Measurements from ENCODE around the gene BAK1. TPM values are rescaled to one million over a fixed set of nuclear protein-coding genes. Genes with fewer than 3 reads are reported as not detected.
A peak's percentile ranks its signal among the peaks of the same experiment; 100 is the strongest.

The BAK1 gene
- total and polyA plus RNA-seq, 12 donors: 12.6 to 37.6 (median 18.7) TPM

DNA sequence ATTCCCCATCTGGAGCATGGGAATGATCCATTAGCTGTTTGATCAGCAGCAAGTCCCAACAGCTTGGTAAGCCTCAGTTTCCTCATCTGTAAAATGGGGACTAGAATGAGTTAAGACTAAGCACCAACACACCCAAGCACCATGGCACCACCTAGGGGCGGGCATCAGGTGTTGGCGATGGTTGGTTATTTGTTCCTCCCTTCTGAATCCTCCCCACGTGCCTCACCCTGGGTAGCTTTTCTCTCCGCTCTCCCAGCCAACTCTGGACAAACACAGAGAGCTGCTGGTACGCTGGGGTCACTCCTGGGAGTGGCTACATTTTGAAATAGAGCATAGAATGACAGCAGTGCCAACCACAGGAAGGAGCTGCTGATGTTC, 27.7 kb upstream of the BAK1 start:
- Histone ChIP-seq H3K27me3 (no peaks in the 10 kb centered on the region), H3K4me1 (peaks cover 11 to 49% (median 30%) of the 10 kb centered on the region in 9 donors), H3K27ac (no peak overlapping the region), H3K36me3 (no peaks in the 10 kb centered on the region), H3K9me3 (peaks cover 0 to 13% (median 0%) of the 10 kb centered on the region in 11 donors), H3K4me3 (no peak overlapping the region)
- DNase-seq (no peak), ATAC-seq (no peak)
- intact Hi-C loops (cut with DNase I): loop anchor here in 1 of 10 donors (2.0 kb wide), 1 partner anchor 17 kb away; no protein-coding TSS in a partner anchor
- WGBS, 2 donors: 83 to 86% methylated on average over 5 of the region's 5 CpGs
- TF ChIP-seq, protein P1, sequence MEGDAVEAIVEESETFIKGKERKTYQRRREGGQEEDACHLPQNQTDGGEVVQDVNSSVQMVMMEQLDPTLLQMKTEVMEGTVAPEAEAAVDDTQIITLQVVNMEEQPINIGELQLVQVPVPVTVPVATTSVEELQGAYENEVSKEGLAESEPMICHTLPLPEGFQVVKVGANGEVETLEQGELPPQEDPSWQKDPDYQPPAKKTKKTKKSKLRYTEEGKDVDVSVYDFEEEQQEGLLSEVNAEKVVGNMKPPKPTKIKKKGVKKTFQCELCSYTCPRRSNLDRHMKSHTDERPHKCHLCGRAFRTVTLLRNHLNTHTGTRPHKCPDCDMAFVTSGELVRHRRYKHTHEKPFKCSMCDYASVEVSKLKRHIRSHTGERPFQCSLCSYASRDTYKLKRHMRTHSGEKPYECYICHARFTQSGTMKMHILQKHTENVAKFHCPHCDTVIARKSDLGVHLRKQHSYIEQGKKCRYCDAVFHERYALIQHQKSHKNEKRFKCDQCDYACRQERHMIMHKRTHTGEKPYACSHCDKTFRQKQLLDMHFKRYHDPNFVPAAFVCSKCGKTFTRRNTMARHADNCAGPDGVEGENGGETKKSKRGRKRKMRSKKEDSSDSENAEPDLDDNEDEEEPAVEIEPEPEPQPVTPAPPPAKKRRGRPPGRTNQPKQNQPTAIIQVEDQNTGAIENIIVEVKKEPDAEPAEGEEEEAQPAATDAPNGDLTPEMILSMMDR (IDR thresholded peaks at IDR 0.05): peak in 4 of 9 donors; percentile 10 to 34 (median 14)

DNA sequence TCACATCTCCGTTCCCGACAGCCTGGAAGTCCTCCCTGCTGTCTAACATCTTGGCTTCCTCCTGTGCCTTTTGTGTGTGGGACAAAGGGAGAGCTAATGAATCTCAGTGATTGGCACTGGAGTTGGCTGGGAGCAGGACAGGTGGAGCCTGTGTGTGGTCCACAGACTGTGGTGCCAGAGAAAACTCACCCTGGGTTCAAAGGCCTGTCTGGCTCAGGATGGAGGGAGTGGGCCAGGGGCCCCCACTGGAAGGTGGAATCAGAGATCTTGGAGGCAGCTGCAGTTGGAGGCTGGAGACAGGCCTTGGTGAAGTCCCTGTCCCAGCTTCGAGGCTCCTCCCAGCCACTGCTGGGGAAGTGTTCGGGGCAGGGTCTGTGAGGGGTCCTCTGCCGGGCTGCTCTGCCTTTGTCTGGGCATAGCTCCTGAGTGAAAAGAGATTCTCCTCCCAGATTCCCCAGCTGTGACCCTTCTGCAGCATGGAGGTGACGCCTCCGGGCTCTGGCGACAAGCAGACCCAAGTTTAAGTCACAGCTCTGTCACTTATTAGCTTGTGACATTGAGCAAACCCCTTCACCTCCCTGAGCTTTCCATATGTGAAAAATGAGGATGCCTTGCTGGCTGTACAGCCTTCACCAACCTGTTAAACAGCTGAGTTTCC, 27.2 kb upstream of the BAK1 start:
- WGBS, 2 donors: 70 to 76% methylated on average over 8 of the region's 8 CpGs
- TF ChIP-seq, protein P1 (IDR thresholded peaks at IDR 0.05): no peak
- Histone ChIP-seq H3K27ac (no peak overlapping the region), H3K4me3 (no peak overlapping the region), H3K27me3 (no peaks in the 10 kb centered on the region), H3K4me1 (peaks cover 11 to 49% (median 30%) of the 10 kb centered on the region in 9 donors), H3K9me3 (peaks cover 0 to 13% (median 0%) of the 10 kb centered on the region in 11 donors), H3K36me3 (no peaks in the 10 kb centered on the region)
- ATAC-seq (no peak), DNase-seq (no peak)
- intact Hi-C loops (cut with DNase I): no loop called here

DNA sequence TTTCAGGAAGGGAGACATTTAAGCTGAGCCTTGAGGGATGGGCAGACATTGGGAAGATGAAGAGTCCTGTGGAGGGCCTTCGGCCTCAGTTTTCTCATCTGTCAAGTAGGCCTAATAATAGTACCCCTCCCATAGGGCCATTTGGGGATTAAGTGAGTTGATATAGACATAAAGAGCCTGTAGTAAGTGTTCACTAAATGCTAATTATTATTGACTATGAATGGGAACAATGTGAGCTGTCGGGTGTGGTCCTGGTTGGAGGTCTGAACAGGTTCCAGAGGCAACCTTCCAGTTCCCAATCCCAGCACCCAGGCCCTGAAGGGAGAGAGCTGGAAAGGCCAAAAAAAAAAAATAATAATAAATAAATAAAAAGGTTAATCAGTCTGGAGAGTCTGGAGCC, 26.6 kb upstream of the BAK1 start:
- ATAC-seq: no peak
- no peaks in the 10 kb centered on the region for H3K36me3 ChIP-seq
- H3K27me3 ChIP-seq: no peaks in the 10 kb centered on the region
- TF ChIP-seq, protein P1 (IDR thresholded peaks at IDR 0.05): no peak
- no peak overlapping the region for H3K4me3 ChIP-seq
- no peak for DNase-seq
- intact Hi-C loops (cut with DNase I): no loop called here
- no peak overlapping the region for H3K27ac ChIP-seq
- H3K4me1 ChIP-seq: peaks cover 11 to 49% (median 30%) of the 10 kb centered on the region in 9 donors
- peaks cover 0 to 13% (median 0%) of the 10 kb centered on the region in 11 donors for H3K9me3 ChIP-seq
- 95 to 96% methylated on average over 2 of the region's 2 CpGs for WGBS, 2 donors

DNA sequence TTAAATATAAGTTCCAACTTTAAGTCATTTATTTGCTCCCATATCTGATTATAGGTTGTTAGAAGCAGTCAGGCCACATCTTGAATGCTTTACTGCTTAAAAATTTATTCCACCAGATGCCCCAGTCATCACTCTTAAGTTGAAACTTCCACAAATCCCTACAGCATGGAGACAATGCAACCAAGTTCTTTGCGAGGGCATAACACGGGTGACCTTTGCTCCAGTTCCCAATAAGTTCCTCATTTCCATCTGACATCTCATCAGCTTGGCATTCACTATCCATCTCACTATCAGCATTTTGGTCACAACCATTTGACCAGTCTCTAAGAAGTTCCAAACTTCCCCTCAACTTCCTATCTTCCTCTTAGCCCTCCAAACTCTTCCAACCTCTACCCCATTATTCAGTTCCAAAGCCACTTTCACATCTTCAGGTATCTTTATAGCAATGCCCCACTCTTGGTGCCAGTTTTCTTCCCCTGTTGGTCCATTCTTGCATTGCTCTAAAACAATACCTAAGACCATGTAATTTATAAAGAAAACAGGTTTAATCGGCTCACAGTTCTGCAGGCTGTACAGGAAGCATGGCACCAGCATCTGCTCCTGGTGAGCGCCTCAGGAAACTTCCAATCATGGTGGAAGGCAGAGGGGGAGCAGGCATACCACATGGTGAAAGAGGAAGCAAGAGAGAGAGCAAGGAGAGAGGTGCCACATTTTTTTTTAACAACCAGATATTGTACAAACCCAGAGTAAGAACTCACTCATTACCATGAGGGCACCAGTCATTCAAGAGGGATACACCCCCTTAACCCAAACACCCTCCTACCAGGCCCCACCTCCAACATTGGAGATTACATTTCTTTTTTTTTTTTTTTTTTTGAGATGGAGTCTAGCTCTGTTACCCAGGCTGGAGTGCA, 25.1 kb upstream of the BAK1 start:
- Histone ChIP-seq H3K4me3 (no peak overlapping the region), H3K27ac (no peak overlapping the region), H3K4me1 (peaks cover 7 to 41% (median 20%) of the 10 kb centered on the region in 9 donors), H3K9me3 (peaks cover 0 to 13% (median 0%) of the 10 kb centered on the region in 11 donors), H3K27me3 (no peaks in the 10 kb centered on the region), H3K36me3 (no peaks in the 10 kb centered on the region)
- 94 to 98% methylated on average over 4 of the region's 4 CpGs for WGBS, 2 donors
- TF ChIP-seq, protein P1 (IDR thresholded peaks at IDR 0.05): no peak
- no peak for ATAC-seq
- no peak for DNase-seq
- intact Hi-C loops (cut with DNase I): no loop called here

Measured in heart right ventricle (tissue), 16 donors.